K562 (cell line): ENCODE results near the gene HNRNPA2B1. TPM values are rescaled to one million over a fixed set of nuclear protein-coding genes. Genes with fewer than 3 reads are reported as not detected.

Experiments
- ARID4B ChIP-seq: sonication (generic); formaldehyde crosslinking; IDR thresholded peaks from 2 replicates; pipeline ENCODE4 v1.8.0; 2022; ENCODE audit warnings: mild to moderate bottlenecking, missing genetic modification reagents
- ATF4 ChIP-seq: fragments of 450-650 bp; formaldehyde crosslinking; IDR thresholded peaks from 2 replicates; pipeline ENCODE4 v1.4.0; 2022; ENCODE audit warnings: mild to moderate bottlenecking, moderate library complexity
- BCOR ChIP-seq: fragments of 450-650 bp; IDR thresholded peaks from 2 replicates; pipeline ENCODE4 v1.6.1; 2016
- CBX1 ChIP-seq: sonication (generic); IDR thresholded peaks from 2 replicates; pipeline ENCODE4 v1.6.1; 2016; ENCODE audit warnings: antibody characterized with exemption, low read depth, mild to moderate bottlenecking
- ESRRB ChIP-seq: fragments of 250-450 bp; sonication (Bioruptor Pico); IDR thresholded peaks from 2 replicates; pipeline ENCODE4 v1.5.0; 2020; ENCODE audit warnings: mild to moderate bottlenecking, moderate library complexity, borderline replicate concordance
- HDGF ChIP-seq: fragments of 450-650 bp; IDR thresholded peaks from 2 replicates; pipeline ENCODE4 v1.6.1; 2016
- KAT7 ChIP-seq: sonication (generic); formaldehyde crosslinking; IDR thresholded peaks from 2 replicates; pipeline ENCODE4 v1.8.0; 2022; ENCODE audit warnings: missing genetic modification reagents, mild to moderate bottlenecking, borderline replicate concordance
- NFE2L1 ChIP-seq: fragments of 450-650 bp; IDR thresholded peaks from 2 replicates; pipeline ENCODE4 v1.6.1; 2016; ENCODE audit warnings: missing genetic modification characterization, low read depth, mild to moderate bottlenecking, missing compliant biosample characterization, moderate library complexity, borderline replicate concordance
- NR0B1 ChIP-seq: fragments of 450-650 bp; IDR thresholded peaks from one replicate; pipeline ENCODE4 v1.6.1; 2018; ENCODE audit warnings: mild to moderate bottlenecking, moderate library complexity; ENCODE audit not compliant: partially characterized antibody
- NR2C1 ChIP-seq, 2 experiments: fragments of 450-650 bp; IDR thresholded peaks; 2 replicates each; pipeline ENCODE4 v1.6.1; 2017; ENCODE audit warnings: mild to moderate bottlenecking in 2 of 2, antibody characterized with exemption in 1 of 2, inconsistent platforms in 1 of 2, missing compliant biosample characterization in 1 of 2, missing genetic modification characterization in 1 of 2
- STAG1 ChIP-seq: sonication (generic); formaldehyde crosslinking; IDR thresholded peaks from 2 replicates; pipeline ENCODE4 v1.5.0; 2020; ENCODE audit warnings: missing genetic modification reagents, borderline replicate concordance
- THRA ChIP-seq: fragments of 450-650 bp; IDR thresholded peaks from 2 replicates; pipeline ENCODE4 v1.6.1; 2017; ENCODE audit warnings: mild to moderate bottlenecking, moderate library complexity
- TOE1 ChIP-seq, 2 experiments: fragments of 450-650 bp in 1 of 2; sonication (generic) in 1 of 2; formaldehyde crosslinking in 1 of 2; IDR thresholded peaks; 2 replicates each; pipeline versions ENCODE4 v1.7.1 to v1.8.0; 2016 to 2022; ENCODE audit warnings: borderline replicate concordance in 2 of 2, mild to moderate bottlenecking in 2 of 2, antibody characterized with exemption in 1 of 2, inconsistent platforms in 1 of 2, low read depth in 1 of 2, missing genetic modification reagents in 1 of 2, moderate library complexity in 1 of 2
- ZEB2 ChIP-seq: fragments of 450-650 bp; IDR thresholded peaks from 2 replicates; pipeline ENCODE4 v1.6.1; 2016
- ZNF280B ChIP-seq: fragments of 250-450 bp; sonication (Bioruptor Pico); IDR thresholded peaks from 2 replicates; pipeline ENCODE4 v1.5.1; 2021; ENCODE audit warnings: mild to moderate bottlenecking
- ZNF644 ChIP-seq: fragments of 200-800 bp; sonication (Bioruptor generic); IDR thresholded peaks from 2 replicates; pipeline ENCODE4 v1.6.1; 2016; ENCODE audit warnings: low read depth, missing genetic modification characterization, missing compliant biosample characterization
- ZNF707 ChIP-seq: fragments of 250-450 bp; sonication (Bioruptor Pico); conservative IDR thresholded peaks from 2 replicates; pipeline ENCODE4 v1.8.0; 2022; ENCODE audit warnings: inconsistent platforms, mild to moderate bottlenecking, moderate library complexity
- polyA plus RNA-seq, 8 experiments: library from polyadenylated mRNA; depleted of rRNA in 4 of 8; stranded (reverse) in 5 of 8; unstranded in 3 of 8; fragments of >200 nt; fragmentation: Nextera tagmentation in 2 of 8; fragmentation: Illumina TruSeq in 1 of 8; extraction: Ambion mirVana in 2 of 8; extraction: Trizol in 1 of 8; gene quantifications; 2 replicates each; pipeline versions ENCODE4 v1.2.1 to v1.2.3, GENCODE V29; 2011 to 2014; ENCODE audit warnings: inconsistent platforms in 1 of 8, missing spikeins in 1 of 8
- total RNA-seq, 7 experiments: library from RNA; depleted of rRNA in 6 of 7; stranded (reverse); fragments of >200 nt in 6 of 7; fragmentation: Illumina TruSeq in 2 of 7; extraction: Trizol in 2 of 7; gene quantifications; 2 replicates each; pipeline versions ENCODE4 v1.2.1 to v1.2.3, GENCODE V29; 2011 to 2021; ENCODE audit warnings: low replicate concordance in 1 of 7

Gene HNRNPA2B1
- total and polyA plus RNA-seq, 9 of the 15 experiments (the other 6 are each of a cell fraction or from before 2014, with no cell fraction given) = 630 to 1,989 (median 865) TPM

- TF ChIP-seq ARID4B (CRISPR knock-in tag) (no peak), NR0B1 (no peak), KAT7 (CRISPR knock-in tag) (no peak), NFE2L1 (tag) (no peak), THRA (no peak), STAG1 (CRISPR knock-in tag) (no peak), ZNF707 (CRISPR knock-in tag) (no peak), ESRRB (CRISPR knock-in tag) (peak; percentile 57; the same call in 1 of the 2 replicates), HDGF (no peak), CBX1 (peak; percentile 42; the same call in 1 of the 2 replicates), ZNF280B (CRISPR knock-in tag) (0 out of 2 replicates have a peak, but pooled peaks have one; percentile 41), ATF4 (CRISPR knock-in tag) (peak; percentile 90), NR2C1 (IDR thresholded peaks at IDR 0.05) (no peak), NR2C1 (tag; IDR thresholded peaks at IDR 0.05) (no peak), BCOR (no peak), ZNF644 (no peak), ZEB2 (no peak), TOE1 (IDR thresholded peaks at IDR 0.05; ENCODE audit: borderline replicate concordance) (no peak), TOE1 (CRISPR knock-in tag; IDR thresholded peaks at IDR 0.05; ENCODE audit: borderline replicate concordance, low read depth) (no peak)
These were observed 13.0 kb downstream of the HNRNPA2B1 start (continued) for GRCh38 chr7:26187380-26188205.
